Activated CD8-positive, alpha-beta memory T cell treated with anti-CD3 and anti-CD28 coated beads for 36 hours (primary cell): Measurements from ENCODE around the gene CRB1. TPM values are rescaled to one million over a fixed set of nuclear protein-coding genes. Genes with fewer than 3 reads are reported as not detected.
"Not testable (repeated sequence)": the region's sequence is repeated elsewhere in the genome, so short reads cannot be mapped to it uniquely, and the experiment has no call there.

Source experiments
- CTCF ChIA-PET: fragments of 350-600 bp; sonication (Branson Sonifier 250); formaldehyde crosslinking; loops from one replicate; lab custom pipeline; 2021; ENCODE audit warnings: antibody characterized with exemption; lab: Charles Lee
- POLR2A ChIA-PET: fragments of 350-600 bp; sonication (Branson Sonifier 250); formaldehyde crosslinking; loops from one replicate; lab custom pipeline; 2021; ENCODE audit warnings: antibody characterized with exemption; lab: Charles Lee
- total RNA-seq, 2 experiments: library from RNA; stranded (reverse); gene quantifications; one replicate each; pipeline ENCODE4 v1.2.3, GENCODE V29; 2021

CRB1 gene
- total RNA-seq, 2 experiments from 2014 or later, result not detected

GRCh38 chr1:197472141-197472540, 204.1 kb downstream of the CRB1 start:
- ChIA-PET CTCF (no interaction called here), POLR2A (no interaction called here)

GRCh38 chr1:197480446-197480845, 212.4 kb downstream of the CRB1 start:
- CTCF ChIA-PET, result no interaction called here
- POLR2A ChIA-PET, result no interaction called here

DNA sequence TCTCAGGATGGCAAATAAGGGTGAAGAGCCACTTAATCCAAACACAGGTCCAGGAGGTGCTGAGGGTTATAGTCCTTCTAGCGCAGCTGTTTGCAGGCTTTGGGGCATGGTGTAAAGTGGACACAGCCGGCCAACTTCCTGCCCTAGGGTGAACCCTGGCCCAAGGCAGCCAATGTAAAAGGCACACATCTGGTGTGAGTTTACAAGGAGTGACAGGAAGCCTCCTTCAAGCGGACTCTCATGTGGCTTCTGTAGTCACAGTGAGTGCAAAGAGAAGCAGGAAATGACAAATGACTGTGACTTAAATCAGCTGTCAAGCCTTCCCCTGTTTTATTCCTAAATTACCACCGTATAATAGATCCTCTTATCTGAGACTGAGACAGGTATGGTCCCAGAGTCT, 213.0 kb downstream of the CRB1 start:
- CTCF ChIA-PET, result no interaction called here
- POLR2A ChIA-PET, result no interaction called here

DNA sequence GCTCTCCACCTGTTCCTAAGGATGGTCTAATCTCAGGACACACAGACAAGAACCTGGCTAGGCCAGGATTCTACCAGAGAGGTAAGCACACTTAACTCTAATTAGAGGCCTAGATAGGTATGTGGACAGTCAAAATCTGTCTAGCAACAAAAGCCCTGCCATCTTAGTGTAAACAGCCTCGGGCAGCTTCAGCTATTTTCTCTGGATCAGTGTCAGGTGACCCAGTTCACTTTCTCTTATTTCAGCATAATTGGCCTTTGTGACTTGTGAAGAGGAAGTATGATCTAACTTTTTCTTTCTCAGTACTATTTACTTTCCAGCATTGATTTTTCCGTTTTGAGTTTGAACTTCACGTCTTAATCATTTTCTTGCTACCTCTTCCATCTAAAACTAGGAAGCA, 217.7 kb downstream of the CRB1 start:
- CTCF ChIA-PET, result interaction anchor here (0.7 kb wide), 1 partner anchor 103 kb away, joined by 3 read pairs; no protein-coding TSS in a partner anchor
- POLR2A ChIA-PET, result no interaction called here

- ChIA-PET CTCF (no interaction called here), POLR2A (no interaction called here)
Measured at GRCh38 chr1:197486946-197487345, 218.9 kb downstream of the CRB1 start.

DNA sequence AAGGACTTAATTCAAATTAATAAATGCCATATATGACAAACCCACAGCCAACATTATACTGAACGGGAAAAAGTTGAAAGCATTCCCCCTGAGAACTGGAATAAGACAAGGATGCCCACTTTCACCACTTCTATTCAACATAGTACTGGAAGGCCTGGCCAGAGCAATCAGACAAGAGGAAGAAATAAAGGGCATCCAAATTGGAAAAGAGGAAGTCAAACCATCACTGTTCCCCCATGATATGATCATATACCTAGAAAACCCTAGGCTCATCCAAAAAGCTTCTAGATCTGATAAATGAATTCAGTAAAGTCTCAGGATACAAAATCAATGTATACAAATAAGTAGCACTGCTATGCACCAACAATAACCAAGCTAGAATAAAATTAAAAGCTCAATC, 223.5 kb downstream of the CRB1 start:
- CTCF ChIA-PET, POLR2A ChIA-PET: not testable (repeated sequence)

GRCh38 chr1:197496722-197497121, 228.7 kb downstream of the CRB1 start:
- POLR2A ChIA-PET, result no interaction called here
- CTCF ChIA-PET, result interaction anchor here (0.6 kb wide), 1 partner anchor 78 kb away, joined by 3 read pairs; no protein-coding TSS in a partner anchor

DNA sequence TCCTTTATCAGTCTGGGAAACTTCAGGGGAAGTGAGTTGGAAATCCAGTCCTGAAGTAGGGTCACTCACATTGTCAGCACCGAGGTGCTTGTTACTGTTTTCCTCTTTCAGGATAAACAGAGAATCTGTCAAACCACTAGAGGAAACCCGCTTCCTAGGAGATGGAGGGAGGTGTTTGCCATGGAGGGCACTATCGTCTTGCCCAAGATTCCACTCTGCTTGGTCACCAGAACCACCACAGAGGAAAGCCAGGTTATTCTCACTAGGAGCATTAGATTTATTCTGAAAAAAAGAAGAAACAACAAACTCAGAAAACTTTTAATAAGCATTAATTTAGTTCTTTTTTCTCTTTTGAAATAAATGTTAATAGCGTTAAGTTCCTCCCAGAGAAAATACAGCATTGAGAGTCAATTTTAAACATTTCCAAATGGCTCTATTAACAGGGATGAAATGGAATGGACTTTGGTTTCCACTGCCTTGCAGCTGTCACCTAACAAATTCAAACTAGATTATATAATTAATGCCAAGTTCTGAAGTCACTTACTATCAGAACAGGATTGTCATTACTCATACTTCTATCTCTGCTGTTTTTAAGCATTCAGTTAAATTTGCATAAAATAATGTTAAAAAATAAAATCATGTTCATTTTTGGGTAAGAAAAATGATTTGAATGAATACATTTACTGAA, 242.8 kb downstream of the CRB1 start:
- POLR2A ChIA-PET, result no interaction called here
- CTCF ChIA-PET, result no interaction called here

DNA sequence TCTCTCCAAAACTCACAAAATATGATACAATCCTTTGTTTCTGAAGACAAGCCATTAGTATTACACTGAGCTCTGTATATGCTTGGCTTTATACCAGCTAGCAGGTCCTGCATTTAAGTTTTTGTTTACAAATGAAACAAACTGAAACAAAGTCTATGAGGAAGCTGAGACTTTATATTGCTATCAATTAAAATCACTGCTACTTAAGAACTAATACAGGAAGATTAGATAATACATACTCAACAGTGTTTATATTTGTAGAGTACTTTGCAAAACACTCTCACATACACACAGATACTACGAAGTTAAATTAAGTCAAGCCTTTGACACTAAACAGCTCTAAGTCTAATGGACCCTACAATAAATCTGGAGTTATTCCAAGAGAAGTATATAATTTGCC, 247.4 kb downstream of the CRB1 start:
- CTCF ChIA-PET, result no interaction called here
- POLR2A ChIA-PET, result no interaction called here

DNA sequence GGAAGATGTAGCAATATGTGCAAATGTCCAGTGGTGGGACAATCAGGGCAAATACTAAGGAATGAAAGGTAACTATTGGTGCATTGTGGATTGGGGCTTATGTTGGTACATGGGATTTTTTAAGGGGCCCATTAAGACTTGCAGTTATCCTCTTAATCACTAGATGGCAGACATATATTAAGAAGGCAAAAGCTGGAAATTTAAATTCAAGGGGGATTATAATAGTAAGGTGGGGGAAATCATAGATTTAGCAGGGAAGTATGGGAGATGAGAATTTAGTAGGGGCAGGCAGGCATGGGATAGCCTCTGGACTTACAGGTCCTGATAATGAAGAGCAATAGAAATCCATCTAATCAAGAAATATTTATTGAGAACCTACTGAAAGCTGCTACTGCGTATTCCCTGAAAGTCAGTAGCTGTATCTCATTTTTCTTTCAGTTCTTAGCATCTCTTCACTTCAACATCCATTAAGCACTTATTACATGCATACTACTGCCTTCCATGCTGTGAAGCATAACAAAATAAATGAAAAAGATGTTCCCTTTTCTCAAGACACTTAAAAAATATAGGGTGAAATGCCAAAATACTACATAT, 251.8 kb downstream of the CRB1 start:
- POLR2A ChIA-PET, result no interaction called here
- CTCF ChIA-PET, result no interaction called here

GRCh38 chr1:197521118-197521739, 253.2 kb downstream of the CRB1 start:
- ChIA-PET POLR2A (no interaction called here), CTCF (interaction anchor here (0.9 kb wide), 1 partner anchor 347 kb away, joined by 3 read pairs; no protein-coding TSS in a partner anchor)

DNA sequence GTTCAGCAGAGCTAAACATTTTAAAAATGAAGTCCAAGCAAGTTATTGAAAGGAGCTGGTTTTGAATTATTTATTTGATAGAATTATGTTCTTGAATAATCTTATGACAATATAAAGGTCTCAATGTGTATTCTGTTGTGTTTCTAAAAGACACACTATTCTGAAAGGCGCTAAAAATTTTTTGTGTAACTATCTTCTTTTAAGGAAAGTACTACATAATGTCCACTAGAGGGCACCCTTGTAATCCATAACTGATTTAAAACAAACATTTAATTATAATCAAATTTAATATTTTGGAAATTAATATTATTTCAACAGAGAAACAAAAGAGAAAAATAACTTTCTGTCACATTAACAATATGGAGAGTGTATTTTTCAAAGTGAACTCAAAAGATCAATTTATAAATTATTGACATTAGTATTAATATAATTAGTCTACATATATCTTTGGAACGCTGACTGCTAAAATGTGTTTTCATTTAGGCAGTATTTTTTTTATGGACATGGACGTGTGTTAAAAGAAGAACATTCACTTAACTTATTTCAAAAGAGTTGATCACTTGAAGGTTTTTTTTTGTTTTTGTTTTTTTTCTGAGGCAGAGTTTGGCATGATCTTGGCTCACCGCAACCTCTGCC, 258.8 kb downstream of the CRB1 start:
- CTCF ChIA-PET, result interaction anchor here (1.4 kb wide), 1 partner anchor 342 kb away, joined by 6 read pairs; no protein-coding TSS in a partner anchor
- POLR2A ChIA-PET, result no interaction called here

Other genes with a start within 250 kb of the CRB1 start
- gene F13B, start 201.0 kb upstream of the CRB1 start, total RNA-seq, result not detected
- 10 to 100 TPM; 25.8 to 25.9 TPM for gene ASPM, start 121.6 kb upstream of the CRB1 start, total RNA-seq
- 1 to 10 TPM; 3.6 to 3.9 TPM for gene ZBTB41, start 67.0 kb upstream of the CRB1 start, total RNA-seq